Activated CD8-positive, alpha-beta memory T cell treated with anti-CD3 and anti-CD28 coated beads for 36 hours (primary cell): Measurements from ENCODE around the gene ARV1. TPM values are rescaled to one million over a fixed set of nuclear protein-coding genes. Genes with fewer than 3 reads are reported as not detected.
"Not testable (repeated sequence)": the region's sequence is repeated elsewhere in the genome, so short reads cannot be mapped to it uniquely, and the experiment has no call there.

Experiments used
- CTCF ChIA-PET: fragments of 350-600 bp; sonication (Branson Sonifier 250); formaldehyde crosslinking; loops from one replicate; lab custom pipeline; 2021; ENCODE audit warnings: antibody characterized with exemption; lab: Charles Lee
- POLR2A ChIA-PET: fragments of 350-600 bp; sonication (Branson Sonifier 250); formaldehyde crosslinking; loops from one replicate; lab custom pipeline; 2021; ENCODE audit warnings: antibody characterized with exemption; lab: Charles Lee
- total RNA-seq, 2 experiments: library from RNA; stranded (reverse); gene quantifications; one replicate each; pipeline ENCODE4 v1.2.3, GENCODE V29; 2021

The ARV1 gene
- total RNA-seq, 2 experiments from 2014 or later = 21.0 to 21.4 TPM

DNA sequence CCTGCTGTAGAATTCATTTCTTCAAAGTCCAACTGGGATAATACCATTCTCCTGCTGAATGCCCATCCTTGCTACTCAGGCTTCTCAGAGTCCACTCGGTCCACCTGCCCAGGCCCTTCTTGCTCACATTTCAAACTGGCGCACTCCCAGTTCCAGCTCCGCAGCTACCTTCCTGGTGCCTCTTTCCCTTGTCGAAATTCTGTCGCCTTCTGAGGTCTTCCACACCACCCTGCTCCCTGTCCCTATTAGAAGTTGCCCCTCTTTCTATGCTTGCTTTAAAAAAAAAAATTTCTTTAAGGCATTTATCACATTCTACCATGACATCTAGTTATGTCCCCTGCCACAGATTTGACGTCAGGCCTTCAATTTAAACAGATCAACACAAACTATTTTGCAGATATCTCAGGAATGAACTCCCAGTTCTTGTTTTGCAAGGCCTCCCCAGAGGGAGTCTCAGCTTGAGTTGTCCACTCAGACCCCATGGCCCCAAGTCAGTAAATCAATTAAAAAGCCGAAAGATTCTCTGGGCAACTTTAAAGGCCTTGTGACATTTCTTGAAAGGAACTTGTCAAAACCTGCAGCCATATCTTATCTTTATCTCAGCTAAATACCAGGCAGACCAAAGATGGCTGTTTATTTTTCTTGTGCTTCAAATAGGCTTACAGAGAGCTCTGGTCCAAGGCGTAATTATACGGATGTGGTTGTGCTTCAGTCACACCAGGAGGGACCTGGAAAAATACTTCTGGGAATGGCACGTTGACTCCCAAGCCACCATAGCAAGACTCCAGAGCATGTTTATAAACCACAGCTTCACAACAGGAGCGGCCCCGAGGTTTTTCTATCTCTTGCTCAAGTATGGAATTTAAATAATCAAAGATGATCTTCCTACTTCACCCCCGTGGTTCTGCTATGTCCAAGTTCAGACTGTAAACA lies 59.0 kb downstream of the ARV1 start:
- ChIA-PET POLR2A (no interaction called here), CTCF (no interaction called here)

DNA sequence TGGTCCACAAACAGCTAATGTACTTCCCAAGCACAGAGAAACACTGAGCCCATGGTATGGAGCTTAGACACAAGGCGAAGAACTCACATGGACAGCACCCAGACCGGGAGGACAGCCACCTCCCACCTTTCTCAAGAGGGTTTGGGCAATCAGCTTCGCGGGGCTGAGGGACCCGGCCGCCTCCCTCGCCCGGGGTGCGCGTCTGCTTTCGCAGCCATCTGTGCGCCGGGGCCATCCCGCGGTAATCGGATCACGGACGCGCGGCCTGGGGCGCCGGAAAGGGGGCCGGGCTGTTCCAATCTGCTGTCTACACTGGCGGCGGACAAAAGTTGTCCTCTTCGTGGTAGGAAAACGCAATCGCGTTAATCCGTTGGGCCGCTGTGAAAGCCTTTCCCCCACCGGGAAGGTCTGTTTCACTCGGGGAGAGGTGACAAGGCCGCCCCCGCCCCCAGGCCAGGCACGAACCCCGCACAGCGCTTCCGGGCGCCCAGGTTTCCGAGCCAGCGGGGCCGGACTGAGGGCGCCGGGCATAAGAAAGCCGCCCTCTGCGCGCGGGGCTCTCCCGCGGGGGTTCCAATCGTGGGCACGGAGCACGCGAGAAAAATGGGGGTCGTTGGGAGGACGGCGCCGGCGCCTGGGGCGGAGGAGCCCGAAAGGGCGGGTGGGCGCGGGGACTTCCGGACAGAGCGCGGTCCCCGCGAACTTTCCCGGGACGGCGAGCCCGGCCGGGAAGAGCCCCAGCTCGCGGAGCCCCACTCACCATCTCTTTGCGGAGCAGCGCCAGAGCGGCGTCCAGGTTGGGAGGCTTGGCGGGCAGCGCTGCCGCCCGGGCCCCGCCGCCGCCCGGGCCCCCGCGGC lies 60.5 kb downstream of the ARV1 start:
- ChIA-PET CTCF (interaction anchor here (1.0 kb wide), 1 partner anchor 172 kb away, joined by 3 read pairs; no protein-coding TSS in a partner anchor), POLR2A (interaction anchor here (0.6 to 1.8 kb wide), 3 partner anchors 61 to 200 kb away, joined by 3 to 5 read pairs (median 3); partner anchors contain the start of genes ARV1 and TTC13)

DNA sequence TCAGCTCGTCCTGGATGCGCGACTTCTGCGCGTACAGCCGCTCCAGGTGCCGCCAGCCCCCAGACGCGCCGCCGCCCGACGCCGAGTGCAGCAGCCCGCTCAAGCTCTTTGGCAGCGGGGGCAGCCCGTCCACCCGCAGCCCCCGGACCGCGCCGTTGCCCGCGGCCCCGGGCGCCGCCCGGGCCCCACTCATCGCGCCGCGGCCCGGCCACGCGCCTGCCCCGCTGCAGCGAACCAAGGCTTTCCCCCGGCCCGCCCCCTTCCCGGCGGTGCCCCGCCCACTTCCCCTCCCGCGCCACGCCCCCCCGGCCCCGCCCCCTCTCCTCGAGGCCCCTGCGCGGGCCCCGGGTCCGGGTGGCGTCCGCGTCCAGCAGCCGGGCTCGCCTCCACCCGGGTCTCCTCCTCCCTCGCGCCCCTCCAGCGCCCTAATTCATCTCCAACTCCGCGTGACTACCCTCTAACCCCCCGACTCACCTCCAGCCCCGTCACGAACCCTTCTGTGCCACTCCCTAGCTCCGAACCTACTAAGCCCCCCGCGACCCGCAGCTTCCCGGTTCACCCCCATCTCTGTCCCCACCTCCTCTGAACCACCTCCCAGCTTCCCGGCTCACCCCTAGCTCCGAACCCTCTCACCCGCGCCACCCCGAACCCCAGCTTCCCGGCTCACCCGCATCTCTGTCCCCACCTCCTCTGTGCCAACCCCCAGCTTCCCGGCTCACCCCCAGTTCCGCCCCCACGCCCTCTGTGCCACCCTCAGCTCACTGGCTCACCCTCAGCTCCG lies 61.3 kb downstream of the ARV1 start, which contains the start of gene FAM89A:
TSS of gene FAM89A (minus strand) at position 236 of the 781 bp plus-strand sequence. CDS start at position 193, 43 bp downstream.
- ChIA-PET POLR2A (interaction anchor here (0.6 to 1.8 kb wide), 4 partner anchors 27 to 199 kb away, joined by 3 to 5 read pairs (median 3); partner anchors contain the start of genes ARV1 and TTC13), CTCF (interaction anchor here (0.8 to 1.0 kb wide), 2 partner anchors 92 to 171 kb away, joined by 3 to 6 read pairs; no protein-coding TSS in a partner anchor)

GRCh38 chr1:231040800-231041718 lies 62.2 kb downstream of the ARV1 start:
- ChIA-PET CTCF (interaction anchor here (0.6 to 0.8 kb wide), 2 partner anchors 91 to 173 kb away, joined by 3 to 6 read pairs; partner anchors contain the start of gene C1orf198), POLR2A (interaction anchor here (0.6 to 1.8 kb wide), 3 partner anchors 26 to 62 kb away, joined by 3 to 5 read pairs (median 3); partner anchors contain the start of genes ARV1 and TTC13)

DNA sequence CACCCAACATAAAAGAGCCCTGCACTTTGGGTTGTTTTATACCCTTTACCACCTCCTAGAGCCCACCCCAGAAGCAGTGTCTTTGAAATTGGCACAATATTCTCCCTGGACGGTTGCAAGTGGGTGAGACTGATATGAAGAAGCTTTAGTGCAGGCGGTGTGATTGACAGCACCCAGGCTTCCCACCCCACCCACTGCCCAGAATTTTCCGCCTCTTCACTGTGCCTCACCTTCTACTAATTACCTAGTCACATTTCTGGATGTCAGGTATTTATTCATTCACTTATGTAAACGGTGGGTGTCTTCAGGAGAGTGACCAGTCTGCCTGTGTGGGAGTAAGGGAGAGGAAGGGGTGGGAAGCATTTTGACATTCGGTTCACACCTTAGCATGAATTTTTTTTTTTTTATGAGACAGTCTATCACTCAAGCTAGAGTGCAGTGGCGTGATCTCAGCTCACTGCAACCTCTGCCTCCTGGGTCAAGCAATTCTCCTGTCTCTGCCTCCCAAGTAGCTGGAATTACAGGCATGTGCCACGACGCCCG lies 62.9 kb downstream of the ARV1 start:
- POLR2A ChIA-PET = no interaction called here

GRCh38 chr1:231044588-231044987 lies 65.7 kb downstream of the ARV1 start:
- CTCF ChIA-PET = no interaction called here
- POLR2A ChIA-PET = no interaction called here

More for the DNA sequence above, 62.9 kb downstream of the ARV1 start:
- CTCF ChIA-PET = interaction anchor here (1.3 kb wide), 1 partner anchor 51 kb away, joined by 3 read pairs; no protein-coding TSS in a partner anchor

DNA sequence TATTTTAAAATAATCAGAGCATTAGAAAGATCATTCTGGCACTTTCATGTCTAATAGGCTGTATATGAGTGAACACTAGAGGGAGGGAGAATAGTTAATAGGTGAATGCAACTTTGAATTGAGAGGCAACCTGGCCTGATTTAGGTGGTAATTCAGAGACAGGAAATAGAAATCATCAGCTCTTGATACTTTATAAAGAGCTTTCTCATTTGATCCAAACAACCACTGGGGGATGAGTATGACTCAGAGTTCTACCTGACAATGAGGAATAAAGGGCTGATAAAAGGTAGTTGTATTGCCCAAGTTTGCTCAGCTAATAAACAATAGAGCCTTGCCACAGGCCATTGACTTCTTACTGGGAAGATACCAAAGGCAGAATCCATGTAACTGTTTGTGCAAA lies 66.4 kb downstream of the ARV1 start:
- ChIA-PET CTCF (interaction anchor here (0.6 kb wide), 1 partner anchor 128 kb away, joined by 3 read pairs; no protein-coding TSS in a partner anchor), POLR2A (no interaction called here)

GRCh38 chr1:231045921-231046729 lies 67.2 kb downstream of the ARV1 start:
- CTCF ChIA-PET = interaction anchor here (0.6 kb wide), 1 partner anchor 128 kb away, joined by 3 read pairs; no protein-coding TSS in a partner anchor
- POLR2A ChIA-PET = not testable (repeated sequence)

DNA sequence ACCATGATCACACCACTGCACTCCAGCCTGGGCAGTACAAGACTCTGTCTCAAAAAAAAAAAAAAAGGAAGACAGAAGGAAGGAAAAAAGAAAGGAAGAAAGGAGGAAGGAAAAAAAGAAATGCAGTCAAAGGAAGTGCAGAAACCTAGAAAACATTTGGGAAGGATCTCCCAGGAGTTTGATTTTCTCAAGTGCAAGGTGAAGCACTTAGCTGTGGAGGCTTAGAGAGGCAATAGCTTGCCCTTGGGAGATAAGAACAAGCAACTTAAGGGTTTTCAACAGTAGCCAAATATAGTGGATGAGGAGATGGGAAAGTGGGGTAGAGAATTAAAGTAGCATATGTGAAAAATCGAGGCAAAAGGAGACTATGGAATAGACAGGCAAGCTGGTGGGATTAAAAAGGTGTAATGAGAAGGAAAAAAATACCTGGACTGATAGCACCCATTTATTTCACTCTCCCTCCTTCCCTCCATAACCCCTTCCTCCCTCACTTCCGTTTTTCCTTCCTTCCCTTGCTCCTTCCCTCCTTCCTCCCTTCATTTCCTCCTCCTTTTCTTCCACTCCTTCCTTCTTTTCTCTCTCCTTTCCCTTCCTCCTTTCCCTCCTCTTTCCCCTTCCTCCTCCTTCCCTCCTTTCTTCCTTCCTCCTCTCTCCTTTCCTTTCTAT lies 68.0 kb downstream of the ARV1 start:
- ChIA-PET POLR2A (no interaction called here), CTCF (no interaction called here)

GRCh38 chr1:231047529-231047928 lies 68.6 kb downstream of the ARV1 start:
- CTCF ChIA-PET, POLR2A ChIA-PET: not testable (repeated sequence)

DNA sequence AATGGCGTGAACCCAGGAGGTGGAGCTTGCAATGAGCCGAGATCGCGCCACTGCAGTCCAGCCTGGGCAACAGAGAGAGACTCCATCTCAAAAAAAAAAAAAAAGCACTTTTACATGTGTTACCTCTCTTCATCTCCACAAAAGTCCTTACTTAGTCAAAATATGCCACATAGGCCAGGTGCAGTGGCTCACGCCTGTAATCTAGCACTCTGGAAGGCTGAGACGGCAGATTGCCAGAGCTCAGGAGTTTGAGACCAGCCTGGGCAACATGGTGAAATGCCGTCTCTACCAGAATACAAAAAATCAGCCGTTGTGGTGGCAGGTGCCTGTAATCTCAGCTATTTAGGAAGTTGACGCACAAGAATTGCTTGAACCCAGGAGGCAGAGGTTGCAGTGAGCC lies 69.5 kb downstream of the ARV1 start:
- CTCF ChIA-PET = interaction anchor here (0.7 kb wide), 1 partner anchor 206 kb away, joined by 3 read pairs; no protein-coding TSS in a partner anchor
- POLR2A ChIA-PET = not testable (repeated sequence)

GRCh38 chr1:231049121-231049979 lies 70.5 kb downstream of the ARV1 start:
- POLR2A ChIA-PET = no interaction called here
- CTCF ChIA-PET = interaction anchor here (0.7 kb wide), 1 partner anchor 156 kb away, joined by 3 read pairs; no protein-coding TSS in a partner anchor
